Activated CD4-positive, alpha-beta T cell treated with anti-CD3 and anti-CD28 coated beads, Interleukin-2, amount 50 U/mL, for 1 hour (primary cell): Measurements from ENCODE around the gene DMD.
"Not testable (repeated sequence)": the region's sequence is repeated elsewhere in the genome, so short reads cannot be mapped to it uniquely, and the experiment has no call there.

Experiments used
- DNase-seq: peaks from one replicate; pipeline ENCODE4 v3.0.0-alpha.2; 2020

DMD gene

GRCh38 chrX:31384471-31384870, 1826.9 kb downstream of the DMD start:
- DNase-seq: no peak

DNA sequence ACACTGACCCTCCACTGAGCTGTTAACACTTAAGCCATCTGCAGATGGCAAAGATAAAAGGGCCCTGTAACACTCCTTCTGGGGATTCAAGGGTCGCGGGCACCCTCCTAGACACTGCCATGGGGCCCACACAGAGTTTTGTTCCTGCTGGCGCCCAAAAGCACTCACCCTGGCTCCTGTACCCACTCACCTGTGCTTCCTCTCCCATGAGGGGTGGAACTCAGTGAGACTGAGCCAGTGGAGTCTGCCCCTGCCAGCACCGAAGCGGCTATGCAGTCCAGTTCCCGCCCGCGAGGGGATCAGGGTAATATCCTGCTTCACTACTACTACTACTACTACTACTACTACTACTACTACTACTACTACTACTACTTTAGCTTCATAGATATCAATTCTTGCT, 1827.4 kb downstream of the DMD start:
- DNase-seq: no peak

- not testable (repeated sequence) for DNase-seq
These were observed 1832.4 kb downstream of the DMD start for GRCh38 chrX:31378973-31379372.

DNA sequence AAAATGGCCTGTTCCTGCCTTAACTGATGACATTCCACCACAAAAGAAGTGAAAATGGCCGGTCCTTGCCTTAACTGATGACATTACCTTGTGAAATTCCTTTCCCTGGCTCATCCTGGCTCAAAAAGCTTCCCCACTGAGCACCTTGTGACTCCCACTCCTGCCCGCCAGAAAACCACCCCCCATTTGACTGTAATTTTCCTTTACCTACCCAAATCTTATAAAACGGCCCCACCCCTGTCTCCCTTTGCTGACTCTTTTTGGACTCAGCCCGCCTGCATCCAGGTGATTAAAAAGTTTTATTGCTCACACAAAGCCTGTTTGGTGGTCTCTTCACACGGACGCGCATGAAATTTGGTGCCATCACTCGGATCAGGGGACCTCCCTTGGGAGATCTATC, 1833.5 kb downstream of the DMD start:
- DNase-seq: not testable (repeated sequence)

GRCh38 chrX:31376408-31377022, 1834.8 kb downstream of the DMD start:
- DNase-seq: no peak

DNA sequence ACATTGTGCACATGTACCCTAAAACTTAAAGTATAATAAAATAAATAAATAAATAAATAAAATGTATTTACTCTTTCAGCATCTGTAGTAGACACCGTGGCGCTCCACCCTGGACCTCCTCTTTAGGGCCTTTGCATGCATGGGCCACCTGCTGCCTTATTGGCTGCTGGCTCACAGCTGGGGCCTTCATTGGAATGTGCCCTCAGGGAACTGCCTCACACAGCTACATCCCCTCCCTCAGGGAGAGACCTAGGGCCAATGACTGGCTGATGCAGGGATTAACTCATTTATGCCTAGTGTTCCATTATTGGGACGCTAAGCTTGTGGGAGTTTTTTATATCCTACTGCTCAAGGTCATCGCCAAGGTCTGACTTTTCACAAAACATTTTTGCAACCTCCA, 1836.6 kb downstream of the DMD start:
- no peak for DNase-seq

DNA sequence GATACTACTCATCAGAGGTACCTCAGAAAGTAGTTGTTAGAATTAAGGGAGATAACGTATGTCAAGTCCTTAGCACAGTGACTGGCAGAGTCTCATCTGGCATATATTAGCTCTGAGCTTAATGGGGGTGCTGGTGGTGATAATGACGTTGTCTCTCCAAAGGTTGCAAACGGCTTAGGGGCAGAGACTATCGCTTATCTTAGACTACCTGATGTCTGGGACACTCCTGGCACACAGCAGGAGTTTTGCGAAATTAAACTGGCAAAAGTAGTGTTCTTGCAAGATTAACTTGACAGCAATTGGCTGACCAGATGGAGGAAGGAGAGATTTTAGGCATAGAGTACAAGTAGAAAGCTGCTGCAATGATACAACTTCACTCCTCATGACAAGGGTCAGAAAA, 1839.4 kb downstream of the DMD start:
- no peak for DNase-seq

DNA sequence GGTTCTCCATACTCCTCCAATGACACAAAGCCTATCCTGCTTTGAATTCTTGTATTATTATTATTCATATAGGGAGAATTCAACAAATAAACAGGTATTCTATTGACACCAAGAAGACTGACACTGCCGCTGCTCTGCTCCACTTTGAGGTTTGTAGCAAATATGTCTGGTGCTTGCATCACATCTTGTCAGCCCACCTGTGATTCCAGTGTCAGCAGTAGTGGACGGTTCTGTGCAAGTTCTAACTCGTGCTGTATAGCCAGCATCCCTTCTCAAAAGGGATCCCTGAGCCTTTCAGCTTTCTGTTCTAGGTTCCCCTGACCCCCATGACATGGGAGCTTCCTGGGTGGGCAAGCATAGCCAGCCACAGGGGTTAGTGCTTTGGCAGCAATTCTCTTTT, 1843.5 kb downstream of the DMD start:
- DNase-seq: no peak

DNA sequence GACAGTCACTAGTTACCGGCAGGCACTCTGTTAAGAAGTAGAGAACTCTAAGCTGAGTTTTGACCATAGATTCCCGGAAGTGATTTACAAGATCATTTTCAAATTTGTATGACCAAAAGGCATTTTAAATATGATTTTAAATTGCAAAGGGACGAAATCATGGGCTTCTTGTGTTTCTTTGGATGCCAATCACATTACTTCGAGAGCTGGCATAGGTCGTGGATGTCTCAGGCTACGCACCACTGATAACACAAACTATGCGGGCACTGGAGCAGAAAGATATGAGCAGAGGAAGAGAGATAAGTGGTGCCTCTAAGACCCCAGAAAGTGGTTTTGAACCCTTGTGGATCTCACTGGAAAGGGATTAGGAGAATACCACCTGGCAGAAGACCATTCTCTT, 1845.3 kb downstream of the DMD start:
- no peak for DNase-seq

- no peak for DNase-seq
These were observed 1854.8 kb downstream of the DMD start for GRCh38 chrX:31356275-31357212.

GRCh38 chrX:31355206-31355955, 1856.0 kb downstream of the DMD start:
- DNase-seq: no peak

DNA sequence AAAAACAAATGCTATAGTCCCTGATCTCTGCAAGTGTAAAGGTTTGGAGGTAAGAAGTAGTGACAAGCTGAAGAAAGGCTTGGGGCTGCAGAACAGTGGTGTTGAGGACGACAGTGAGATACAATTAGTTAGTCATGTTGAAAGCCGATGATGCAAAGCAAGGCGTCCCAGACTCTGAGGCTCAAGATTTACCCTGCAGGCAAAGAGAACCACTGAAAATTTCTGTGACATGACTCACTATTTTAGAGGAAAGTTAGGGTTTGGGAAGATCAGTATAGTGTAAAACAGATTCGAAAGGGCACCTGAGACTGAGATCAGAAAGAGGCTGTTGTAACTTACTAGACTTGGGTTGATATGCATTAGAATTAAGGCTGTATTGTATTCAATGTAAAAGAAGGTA, 1858.3 kb downstream of the DMD start:
- no peak for DNase-seq

- no peak for DNase-seq
These were observed 1860.6 kb downstream of the DMD start for GRCh38 chrX:31350808-31351074.

GRCh38 chrX:31349515-31349914, 1861.8 kb downstream of the DMD start:
- no peak for DNase-seq

DNA sequence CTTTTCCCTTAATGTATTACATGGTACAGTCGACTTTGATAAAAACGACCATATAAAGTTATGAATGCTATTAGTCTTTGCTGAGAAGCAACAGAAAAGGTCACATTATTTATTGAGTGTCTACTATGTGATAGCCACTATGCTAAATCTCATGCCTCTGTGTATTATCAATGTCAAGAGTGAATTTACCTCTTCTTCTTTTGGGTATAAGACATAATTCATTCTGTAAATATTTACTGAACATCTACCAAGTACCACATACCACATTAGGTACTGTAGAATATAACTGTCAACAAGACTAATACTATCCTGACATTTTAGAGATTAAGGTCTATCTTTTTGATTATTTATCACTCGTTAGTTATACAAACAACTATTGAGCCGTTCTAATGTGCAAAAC, 1870.8 kb downstream of the DMD start:
- no peak for DNase-seq

- no peak for DNase-seq
These were observed 1872.4 kb downstream of the DMD start for GRCh38 chrX:31338991-31339350.

- no peak for DNase-seq
These were observed 1874.0 kb downstream of the DMD start for GRCh38 chrX:31337332-31337731.

GRCh38 chrX:31336419-31336818, 1874.9 kb downstream of the DMD start:
- no peak for DNase-seq

DNA sequence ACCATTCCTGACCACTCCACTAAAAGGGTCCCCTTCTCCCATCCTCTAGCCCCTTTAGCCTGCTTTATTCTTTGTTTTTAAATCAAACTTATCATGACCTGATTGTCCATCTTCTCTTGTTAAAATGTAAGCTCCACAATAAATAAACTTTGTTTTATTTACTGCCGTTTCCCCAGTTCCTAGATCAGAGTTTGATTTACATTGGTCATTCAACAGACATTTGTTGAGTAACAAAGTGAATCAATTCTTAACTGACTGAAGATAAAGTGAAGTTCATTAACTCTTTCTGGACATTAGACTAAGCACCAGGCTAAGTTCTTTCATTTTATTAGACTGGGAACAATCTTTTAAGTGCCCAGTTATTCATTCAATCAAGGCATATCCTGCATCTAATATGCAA, 1876.4 kb downstream of the DMD start:
- DNase-seq: no peak

DNA sequence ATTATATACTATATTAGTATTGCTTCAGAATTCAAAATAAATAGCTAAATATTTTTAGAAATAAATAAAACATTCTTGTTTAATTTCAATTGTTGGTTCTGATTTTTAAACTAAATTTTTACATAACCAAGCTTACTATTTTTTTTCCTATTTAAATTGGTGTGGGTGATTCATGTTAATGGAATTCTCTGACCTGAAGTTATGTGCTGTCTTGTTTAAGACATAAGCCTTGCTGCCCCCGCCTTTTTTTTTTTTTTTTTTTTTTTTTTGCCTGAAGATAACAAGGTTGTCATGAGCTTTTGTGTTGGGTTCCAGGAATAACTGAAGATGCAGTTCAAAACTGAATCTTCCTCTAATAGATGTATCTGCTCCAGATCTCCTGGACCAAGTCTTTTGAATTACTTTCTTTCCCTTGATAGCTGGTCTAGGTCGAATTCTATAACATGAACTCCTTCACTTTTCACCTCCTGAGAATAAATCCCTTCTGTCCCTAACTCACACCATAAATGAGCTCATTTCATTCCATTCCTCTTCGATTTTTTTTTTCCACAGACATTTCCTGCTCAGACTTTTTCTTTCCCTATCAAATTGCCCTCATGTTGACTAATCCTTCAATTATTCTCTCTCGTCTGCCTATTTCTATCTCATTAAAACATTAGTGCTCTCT, 1878.1 kb downstream of the DMD start:
- no peak for DNase-seq

GRCh38 chrX:31331928-31332327, 1879.4 kb downstream of the DMD start:
- no peak for DNase-seq

GRCh38 chrX:31331015-31331414, 1880.3 kb downstream of the DMD start:
- no peak for DNase-seq

DNA sequence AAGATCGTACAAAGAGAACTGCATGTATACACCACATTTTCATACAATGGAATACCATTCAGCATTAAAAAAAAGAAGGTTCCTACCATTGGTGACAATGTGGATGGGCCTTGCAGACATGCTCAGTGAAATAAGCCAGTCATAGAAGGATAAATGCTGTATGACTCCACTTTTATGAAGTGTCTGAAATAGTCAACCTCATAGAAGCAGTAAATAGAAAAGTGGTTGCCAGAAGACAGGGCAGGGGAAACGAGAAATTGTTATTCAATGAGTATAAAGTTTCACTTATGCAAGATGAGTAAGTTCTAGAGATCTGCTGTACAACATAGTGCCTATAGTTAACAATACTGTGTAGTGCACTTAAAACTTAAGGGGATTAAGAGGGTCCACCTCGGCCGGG, 1882.1 kb downstream of the DMD start:
- DNase-seq: no peak

DNA sequence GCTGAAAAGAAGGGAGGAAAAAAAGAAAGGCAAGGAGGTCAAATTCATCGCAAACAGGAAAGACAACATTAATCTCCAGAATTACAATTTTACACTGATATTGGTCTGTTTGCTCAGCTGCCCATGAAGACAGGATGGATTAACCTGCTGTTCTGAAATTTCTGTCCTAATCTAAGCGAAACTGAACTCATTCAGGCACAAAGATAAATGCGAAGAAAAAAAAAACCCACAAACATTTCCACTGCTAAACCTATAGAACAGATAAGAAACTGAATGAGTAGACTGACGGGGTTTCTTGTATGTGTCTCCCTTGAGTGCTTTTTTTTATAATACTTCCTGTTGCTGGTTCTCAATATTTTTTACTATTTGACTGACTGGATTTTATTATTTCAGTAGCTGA, 1887.7 kb downstream of the DMD start:
- DNase-seq: no peak
